H1 (cell line): ENCODE data around the gene CPSF4L. TPM values are rescaled to one million over a fixed set of nuclear protein-coding genes. Genes with fewer than 3 reads are reported as not detected.

Experiments
- CTCF ChIA-PET: fragments of 300-600 bp; sonication (Branson Sonifier 250); formaldehyde crosslinking; loops from one replicate; lab custom pipeline; 2021; ENCODE audit not compliant: partially characterized antibody; lab: Charles Lee
- POLR2A ChIA-PET: fragments of 300-600 bp; sonication (Branson Sonifier 250); formaldehyde crosslinking; loops from one replicate; lab custom pipeline; 2021; ENCODE audit warnings: inconsistent platforms; ENCODE audit not compliant: partially characterized antibody; lab: Charles Lee
- DNase-seq, 2 experiments: peaks; one replicate each; pipeline versions ENCODE4 v3.0.0 to v3.0.0-alpha.2; 2010 to 2022; ENCODE audit warnings: low spot score in 2 of 2, low read depth in 1 of 2, mixed read lengths in 1 of 2
- FAIRE-seq: peaks from 2 replicates; lab custom pipeline; 2011; peaks lifted over from hg19 to GRCh38; lab: Jason Lieb, UNC
- H2AFZ ChIP-seq: 2 replicates; pipeline ENCODE4 v1.8.1; 2012; ENCODE audit warnings: low read length, inconsistent platforms
- H2AK5ac ChIP-seq: 2 replicates; pipeline ENCODE4 v1.6.1; 2013; ENCODE audit warnings: low read depth, low read length
- H2BK120ac ChIP-seq: replicated peaks from 2 replicates; pipeline ENCODE3; 2013; ENCODE audit warnings: low read depth, low read length, inconsistent platforms
- H2BK12ac ChIP-seq: 2 replicates; pipeline ENCODE4 v1.6.1; 2013; ENCODE audit warnings: low read depth, low read length
- H2BK15ac ChIP-seq: 2 replicates; pipeline ENCODE4 v1.6.1; 2013; ENCODE audit warnings: low read length
- H2BK20ac ChIP-seq: 2 replicates; pipeline ENCODE4 v1.6.1; 2013; ENCODE audit warnings: low read length
- H2BK5ac ChIP-seq: 2 replicates; pipeline ENCODE4 v1.6.1; 2013; ENCODE audit warnings: low read depth, low read length
- H3K14ac ChIP-seq: 2 replicates; pipeline ENCODE4 v1.6.1; 2013; ENCODE audit warnings: inconsistent platforms; ENCODE audit not compliant: insufficient read length
- H3K18ac ChIP-seq: 2 replicates; pipeline ENCODE4 v1.6.1; 2013; ENCODE audit warnings: low read length; ENCODE audit errors: extremely low read depth
- H3K23ac ChIP-seq: 2 replicates; pipeline ENCODE4 v1.6.1; 2013; ENCODE audit warnings: inconsistent platforms; ENCODE audit not compliant: insufficient read length
- H3K23me2 ChIP-seq: 2 replicates; pipeline ENCODE4 v1.6.1; 2013; ENCODE audit warnings: low read depth, low read length
- H3K27ac ChIP-seq: 2 replicates; pipeline ENCODE4 v1.6.1; 2011; ENCODE audit warnings: low read depth, low read length, inconsistent platforms
- H3K27me3 ChIP-seq, 4 experiments: replicated peaks in 1 of 4; 1 replicate in 1 of 4; 2 replicates in 3 of 4; pipeline versions ENCODE4 v1.6.1 to v1.8.1; 2011 to 2013; ENCODE audit warnings: low read length in 3 of 4, mild to moderate bottlenecking in 3 of 4, inconsistent platforms in 2 of 4, mixed read lengths in 2 of 4, moderate library complexity in 1 of 4; ENCODE audit not compliant: control insufficient read depth in 3 of 4, insufficient read depth in 3 of 4; ENCODE audit errors: extremely low read depth in 1 of 4
- H3K36me3 ChIP-seq, 4 experiments: 2 replicates each; pipeline versions ENCODE4 v1.6.1 to v1.8.1; 2011 to 2013; ENCODE audit warnings: mild to moderate bottlenecking in 4 of 4, low read length in 3 of 4, moderate library complexity in 2 of 4, control low read depth in 1 of 4, inconsistent platforms in 1 of 4; ENCODE audit not compliant: insufficient read depth in 4 of 4, control insufficient read depth in 2 of 4
- H3K4ac ChIP-seq: replicated peaks from 2 replicates; pipeline ENCODE3; 2013; ENCODE audit warnings: low read length, low read depth, mixed read lengths, inconsistent platforms; ENCODE audit not compliant: insufficient read length
- H3K4me1 ChIP-seq, 4 experiments: replicated peaks in 1 of 4; 1 replicate in 1 of 4; 2 replicates in 3 of 4; pipeline versions ENCODE4 v1.6.1 to v1.8.1; 2011 to 2013; ENCODE audit warnings: low read length in 3 of 4, inconsistent platforms in 2 of 4, mixed read lengths in 1 of 4; ENCODE audit not compliant: insufficient read depth in 4 of 4, control insufficient read depth in 3 of 4
- H3K4me2 ChIP-seq, 2 experiments: 2 replicates each; pipeline versions ENCODE4 v1.6.1 to v1.8.1; 2011 to 2013; ENCODE audit warnings: low read depth in 2 of 2, low read length in 2 of 2, control low read depth in 1 of 2, inconsistent platforms in 1 of 2, mild to moderate bottlenecking in 1 of 2; ENCODE audit not compliant: insufficient read depth in 1 of 2
- H3K4me3 ChIP-seq, 4 experiments: fragments of 200-600, 300-600 bp in 1 of 4; sonication (generic), shearing (Covaris generic), sonication (Bioruptor Twin) in 1 of 4; 2 replicates each; pipeline versions ENCODE4 v1.5.1 to v1.8.1; 2011 to 2016; ENCODE audit warnings: low read length in 4 of 4, low read depth in 3 of 4, control low read depth in 2 of 4, inconsistent platforms in 2 of 4, mild to moderate bottlenecking in 2 of 4, mixed read lengths in 1 of 4, moderate library complexity in 1 of 4; ENCODE audit not compliant: insufficient read depth in 2 of 4; ENCODE audit errors: extremely low read depth in 1 of 4
- H3K56ac ChIP-seq: replicated peaks from 2 replicates; pipeline ENCODE3; 2013; ENCODE audit warnings: low read depth, mild to moderate bottlenecking, mixed read lengths, low read length, inconsistent platforms; ENCODE audit not compliant: insufficient read length
- H3K79me1 ChIP-seq: 2 replicates; pipeline ENCODE4 v1.6.1; 2013; ENCODE audit warnings: low read depth, low read length, control low read depth
- H3K79me2 ChIP-seq, 2 experiments: 2 replicates each; pipeline versions ENCODE4 v1.6.1 to v1.8.1; 2012 to 2013; ENCODE audit warnings: low read length in 2 of 2, mild to moderate bottlenecking in 2 of 2, inconsistent platforms in 1 of 2; ENCODE audit not compliant: insufficient read depth in 2 of 2, control insufficient read depth in 1 of 2
- H3K9ac ChIP-seq, 4 experiments: replicated peaks in 1 of 4; 1 replicate in 1 of 4; 2 replicates in 3 of 4; pipeline versions ENCODE4 v1.6.1 to v1.8.1; 2011 to 2013; ENCODE audit warnings: low read depth in 3 of 4, low read length in 3 of 4, control low read depth in 2 of 4, mild to moderate bottlenecking in 2 of 4, moderate library complexity in 2 of 4, inconsistent platforms in 1 of 4; ENCODE audit errors: extremely low read depth in 1 of 4
- H3K9me3 ChIP-seq, 2 experiments: 2 replicates each; pipeline versions ENCODE4 v1.6.1 to v1.8.1; 2012 to 2013; ENCODE audit warnings: mild to moderate bottlenecking in 2 of 2, moderate library complexity in 2 of 2, control low read depth in 1 of 2, inconsistent platforms in 1 of 2, low read depth in 1 of 2, low read length in 1 of 2, mixed read lengths in 1 of 2; ENCODE audit not compliant: insufficient read depth in 2 of 2
- H4K20me1 ChIP-seq, 2 experiments: replicated peaks in 1 of 2; 2 replicates each; pipeline versions ENCODE3 to v1.8.1; 2011 to 2013; ENCODE audit warnings: inconsistent platforms in 2 of 2, low read length in 2 of 2, mild to moderate bottlenecking in 1 of 2; ENCODE audit not compliant: insufficient read depth in 2 of 2, control insufficient read depth in 1 of 2
- H4K5ac ChIP-seq: 2 replicates; pipeline ENCODE4 v1.6.1; 2013; ENCODE audit warnings: low read length, low read depth, mixed read lengths, inconsistent platforms; ENCODE audit not compliant: insufficient read length
- H4K8ac ChIP-seq: 2 replicates; pipeline ENCODE4 v1.8.0; 2013; ENCODE audit warnings: mild to moderate bottlenecking, moderate library complexity, low read length, inconsistent platforms; ENCODE audit not compliant: insufficient read depth; ENCODE audit errors: extremely low read depth
- H4K91ac ChIP-seq: replicated peaks from 2 replicates; pipeline ENCODE3; 2013; ENCODE audit warnings: low read length, mixed read lengths, inconsistent platforms; ENCODE audit not compliant: insufficient read length
- ATF3 ChIP-seq: IDR thresholded peaks from 2 replicates; pipeline ENCODE4 v1.6.1; 2011; ENCODE audit warnings: low read depth, mild to moderate bottlenecking, low read length; ENCODE audit not compliant: insufficient read depth
- NRF1 ChIP-seq: IDR thresholded peaks from 2 replicates; pipeline ENCODE4 v1.6.1; 2011; ENCODE audit warnings: mild to moderate bottlenecking, low read depth, low read length, improper control_type of control experiment
- WGBS, 2 experiments: shearing (Covaris generic) in 1 of 2; methylation state at CpG; one replicate each; pipeline versions ENCODE4 v1.1.6 to v1.1.7; 2013 to 2015; ENCODE audit warnings: low lambda C conversion rate in 2 of 2, mixed read lengths in 2 of 2, inconsistent platforms in 1 of 2, low coverage in 1 of 2, missing lambda C conversion rate in 1 of 2; ENCODE audit not compliant: insufficient replicate concordance in 2 of 2, insufficient coverage in 1 of 2, insufficient read length in 1 of 2; ENCODE audit errors: extremely low coverage in 1 of 2, missing lambda C conversion rate in 1 of 2; 5-methylcytosine and 5-hydroxymethylcytosine counted together
- polyA plus RNA-seq, 7 experiments: library from polyadenylated mRNA; depleted of rRNA in 3 of 7; stranded (reverse) in 5 of 7; unstranded in 2 of 7; fragments of >200 nt in 5 of 7; fragments of 200-250 nt in 2 of 7; gene quantifications; 1 replicate in 5 of 7; 2 replicates in 1 of 7; 4 replicates in 1 of 7; pipeline versions ENCODE4 v1.2.1 to v1.2.3, GENCODE V29; 2011 to 2013; ENCODE audit warnings: missing spikeins in 2 of 7, mixed read lengths in 2 of 7
- total RNA-seq: library from RNA; stranded (reverse); fragmentation: NEBNext Ultra II Directional; extraction: Animal tissue kit (Norgen Biotek cat#: 25700); gene quantifications from 2 replicates; pipeline ENCODE4 v1.2.1, GENCODE V29; 2021
- TF ChIP-seq, protein P1 (sequence below): IDR thresholded peaks from 2 replicates; pipeline ENCODE4 v1.6.1; 2011; ENCODE audit warnings: low read length, improper control_type of control experiment

Gene CPSF4L
- total and polyA plus RNA-seq, 2 of the 8 experiments (the other 6 are each of a cell fraction or from before 2014, with no cell fraction given): not detected

- H2BK20ac ChIP-seq: no peak overlapping the region
- no peaks in the 10 kb centered on the region for H3K36me3 ChIP-seq
- no peak overlapping the region for H3K4ac ChIP-seq
- no peak overlapping the region for H3K4me3 ChIP-seq
- H3K18ac ChIP-seq: no peak overlapping the region
- H3K9ac ChIP-seq: 0 out of 7 replicates have a peak overlapping the region, but pooled peaks of 1 of the 4 experiments have one; percentile 16
- H3K79me1 ChIP-seq: peaks cover 8% of the 10 kb centered on the region
- no peaks in the 10 kb centered on the region for H3K27me3 ChIP-seq
- no peak overlapping the region for H3K56ac ChIP-seq
- no peak overlapping the region for H4K5ac ChIP-seq
- H3K14ac ChIP-seq: no peak overlapping the region
- H3K9me3 ChIP-seq: no peaks in the 10 kb centered on the region
- DNase-seq: no peak
- no peaks in the 10 kb centered on the region; the same call in 1 of the 2 replicates for H3K23me2 ChIP-seq
- FAIRE-seq: no peak
- no peak overlapping the region for H3K4me2 ChIP-seq
- peaks cover 4% of the 10 kb centered on the region in 2 experiments for H4K20me1 ChIP-seq
- H2AFZ ChIP-seq: no peak overlapping the region
- POLR2A ChIA-PET: no interaction called here
- H3K4me1 ChIP-seq: peaks cover 0 to 5% (median 0%) of the 10 kb centered on the region in 4 experiments; a peak in 1 of 7 replicates
- 83% methylated on average over 9 of the region's 9 CpGs; no CpG with 5 or more reads in 1 of the 2 experiments for WGBS, 2 experiments
- H4K91ac ChIP-seq: no peak overlapping the region
- peaks cover 0 to 7% of the 10 kb centered on the region in 2 experiments; a peak in 1 of 4 replicates for H3K79me2 ChIP-seq
- H3K23ac ChIP-seq: no peak overlapping the region
- CTCF ChIA-PET: interaction anchor here (1.2 kb wide), 1 partner anchor 21 kb away, joined by 3 read pairs; no protein-coding TSS in a partner anchor
- H2BK12ac ChIP-seq: no peak overlapping the region
- 0 out of 2 replicates have a peak overlapping the region, but pooled peaks have one; percentile 39 for H2BK5ac ChIP-seq
- H3K27ac ChIP-seq: no peak overlapping the region
- H4K8ac ChIP-seq: no peak overlapping the region
- H2AK5ac ChIP-seq: no peak overlapping the region
- no peak overlapping the region for H2BK120ac ChIP-seq
- H2BK15ac ChIP-seq: no peak overlapping the region
- TF ChIP-seq ATF3 (no peak), NRF1 (no peak)
- TF ChIP-seq, protein P1, sequence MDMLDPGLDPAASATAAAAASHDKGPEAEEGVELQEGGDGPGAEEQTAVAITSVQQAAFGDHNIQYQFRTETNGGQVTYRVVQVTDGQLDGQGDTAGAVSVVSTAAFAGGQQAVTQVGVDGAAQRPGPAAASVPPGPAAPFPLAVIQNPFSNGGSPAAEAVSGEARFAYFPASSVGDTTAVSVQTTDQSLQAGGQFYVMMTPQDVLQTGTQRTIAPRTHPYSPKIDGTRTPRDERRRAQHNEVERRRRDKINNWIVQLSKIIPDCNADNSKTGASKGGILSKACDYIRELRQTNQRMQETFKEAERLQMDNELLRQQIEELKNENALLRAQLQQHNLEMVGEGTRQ: no peak
Measured at GRCh38 chr17:73293480-73293911, 31.8 kb upstream of the CPSF4L start.
